ENCODE data around the gene ZNF80. TPM values are rescaled to one million over a fixed set of nuclear protein-coding genes. Genes with fewer than 3 reads are reported as not detected.
A peak's percentile ranks its signal among the peaks of the same experiment; 100 is the strongest.

ZNF80 gene
- total RNA-seq, 4 donors from 2014 or later: not detected

- DNase-seq (ENCODE audit: low spot score in 2 of 2): peak in 1 of 2 donors; percentile 20
- TF ChIP-seq, protein P1, sequence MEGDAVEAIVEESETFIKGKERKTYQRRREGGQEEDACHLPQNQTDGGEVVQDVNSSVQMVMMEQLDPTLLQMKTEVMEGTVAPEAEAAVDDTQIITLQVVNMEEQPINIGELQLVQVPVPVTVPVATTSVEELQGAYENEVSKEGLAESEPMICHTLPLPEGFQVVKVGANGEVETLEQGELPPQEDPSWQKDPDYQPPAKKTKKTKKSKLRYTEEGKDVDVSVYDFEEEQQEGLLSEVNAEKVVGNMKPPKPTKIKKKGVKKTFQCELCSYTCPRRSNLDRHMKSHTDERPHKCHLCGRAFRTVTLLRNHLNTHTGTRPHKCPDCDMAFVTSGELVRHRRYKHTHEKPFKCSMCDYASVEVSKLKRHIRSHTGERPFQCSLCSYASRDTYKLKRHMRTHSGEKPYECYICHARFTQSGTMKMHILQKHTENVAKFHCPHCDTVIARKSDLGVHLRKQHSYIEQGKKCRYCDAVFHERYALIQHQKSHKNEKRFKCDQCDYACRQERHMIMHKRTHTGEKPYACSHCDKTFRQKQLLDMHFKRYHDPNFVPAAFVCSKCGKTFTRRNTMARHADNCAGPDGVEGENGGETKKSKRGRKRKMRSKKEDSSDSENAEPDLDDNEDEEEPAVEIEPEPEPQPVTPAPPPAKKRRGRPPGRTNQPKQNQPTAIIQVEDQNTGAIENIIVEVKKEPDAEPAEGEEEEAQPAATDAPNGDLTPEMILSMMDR (IDR thresholded peaks at IDR 0.05): no peak
- no peak for TF ChIP-seq POLR2A (IDR thresholded peaks at IDR 0.05)
- no peak overlapping the region for H3K4me3 ChIP-seq (ENCODE audit: low read depth, poor library complexity, severe bottlenecking)
- 26 to 35% methylated on average over 19 of the region's 19 CpGs for WGBS, 2 donors
- intact Hi-C loops (cut with DNase I; ENCODE audit: low total_unique reads): no loop called here
Observed at GRCh38 chr3:114213627-114214541, 23.5 kb downstream of the ZNF80 start.

DNA sequence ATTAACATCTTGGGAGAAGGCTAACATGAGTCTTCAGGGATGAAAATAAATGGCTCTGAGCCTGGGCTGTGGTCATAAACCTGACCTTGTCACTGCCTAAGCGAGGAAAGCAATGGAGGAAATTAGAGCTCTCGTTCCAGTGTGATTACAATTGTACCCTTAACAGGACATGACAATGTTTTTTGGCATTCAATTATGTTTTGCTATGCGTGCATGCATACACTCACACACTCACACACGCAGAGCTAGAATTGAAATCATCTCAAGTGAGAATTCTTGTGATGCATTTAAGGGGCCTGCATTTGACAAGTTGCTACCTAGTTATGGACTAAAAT, 24.1 kb downstream of the ZNF80 start:
- intact Hi-C loops (cut with DNase I; ENCODE audit: low total_unique reads): no loop called here
- WGBS, 2 donors: 42 to 50% methylated on average over 4 of the region's 4 CpGs
- TF ChIP-seq POLR2A (IDR thresholded peaks at IDR 0.05): no peak
- TF ChIP-seq, protein P1 (IDR thresholded peaks at IDR 0.05): no peak

GRCh38 chr3:114212646-114213045, 24.7 kb downstream of the ZNF80 start:
- intact Hi-C loops (cut with DNase I; ENCODE audit: low total_unique reads): no loop called here
- DNase-seq (ENCODE audit: low spot score in 2 of 2): no peak
- H3K4me3 ChIP-seq (ENCODE audit: low read depth, poor library complexity, severe bottlenecking): no peak overlapping the region
- no peak for TF ChIP-seq POLR2A (IDR thresholded peaks at IDR 0.05)
- TF ChIP-seq, protein P1 (IDR thresholded peaks at IDR 0.05): no peak
- WGBS, 2 donors: 75 to 77% methylated on average over 4 of the region's 4 CpGs

More for the DNA sequence above, 24.1 kb downstream of the ZNF80 start:
- no peak overlapping the region for H3K4me3 ChIP-seq (ENCODE audit: low read depth, poor library complexity, severe bottlenecking)
- DNase-seq (ENCODE audit: low spot score in 2 of 2): no peak

GRCh38 chr3:114207768-114208167, 29.6 kb downstream of the ZNF80 start:
- intact Hi-C loops (cut with DNase I; ENCODE audit: low total_unique reads): no loop called here
- TF ChIP-seq, protein P1 (IDR thresholded peaks at IDR 0.05): no peak
- no peak for TF ChIP-seq POLR2A (IDR thresholded peaks at IDR 0.05)
- DNase-seq (ENCODE audit: low spot score in 2 of 2): no peak
- no peak overlapping the region for H3K4me3 ChIP-seq (ENCODE audit: low read depth, poor library complexity, severe bottlenecking)
- 81 to 83% methylated on average over 4 of the region's 4 CpGs for WGBS, 2 donors

- WGBS, 2 donors: 81 to 88% methylated on average over 3 of the region's 3 CpGs
- intact Hi-C loops (cut with DNase I; ENCODE audit: low total_unique reads): no loop called here
- DNase-seq (ENCODE audit: low spot score in 2 of 2): no peak
- no peak overlapping the region for H3K4me3 ChIP-seq (ENCODE audit: low read depth, poor library complexity, severe bottlenecking)
- TF ChIP-seq, protein P1 (IDR thresholded peaks at IDR 0.05): no peak
- TF ChIP-seq POLR2A (IDR thresholded peaks at IDR 0.05): no peak
Observed at GRCh38 chr3:114206342-114206741, 31.0 kb downstream of the ZNF80 start.

Data from lower leg skin (tissue), 4 donors.